Kidney (tissue), 14 donors: ENCODE measurements around the gene HSBP1L1. TPM values are rescaled to one million over a fixed set of nuclear protein-coding genes. Genes with fewer than 3 reads are reported as not detected.

ENCODE experiments used
- DNase-seq, 5 donors: peaks; one replicate each; pipeline ENCODE4 v3.0.0-alpha.2; 2013 to 2020
- FAIRE-seq: peaks from 2 replicates; lab custom pipeline; 2012; peaks lifted over from hg19 to GRCh38; lab: Jason Lieb, UNC
- H3K27ac ChIP-seq, 2 donors: one replicate each; pipeline ENCODE4 v1.7.0; 2013; ENCODE audit warnings: low read depth in 2 of 2, low read length in 2 of 2, inconsistent platforms in 1 of 2
- H3K27me3 ChIP-seq: one replicate; pipeline ENCODE4 v1.7.1; 2013; ENCODE audit warnings: low read length, inconsistent platforms; ENCODE audit not compliant: control insufficient read depth, insufficient read depth
- H3K36me3 ChIP-seq, 3 donors: one replicate each; pipeline versions ENCODE4 v1.7.0 to v1.7.1; 2013; ENCODE audit warnings: low read length in 3 of 3, control low read depth in 1 of 3, inconsistent platforms in 1 of 3; ENCODE audit not compliant: insufficient read depth in 3 of 3, control insufficient read depth in 2 of 3
- H3K4me1 ChIP-seq, 3 donors: one replicate each; pipeline versions ENCODE4 v1.7.0 to v1.7.1; 2013; ENCODE audit warnings: low read length in 3 of 3, inconsistent platforms in 1 of 3, low read depth in 1 of 3; ENCODE audit not compliant: control insufficient read depth in 2 of 3, insufficient read depth in 2 of 3
- H3K4me3 ChIP-seq, 3 donors: one replicate each; pipeline versions ENCODE4 v1.7.0 to v1.8.1; 2013; ENCODE audit warnings: low read length in 3 of 3, control low read depth in 1 of 3, inconsistent platforms in 1 of 3
- H3K9ac ChIP-seq, 3 donors: one replicate each; pipeline versions ENCODE4 v1.7.0 to v1.7.1; 2013; ENCODE audit warnings: low read length in 3 of 3, control low read depth in 1 of 3, inconsistent platforms in 1 of 3
- H3K9me3 ChIP-seq, 3 donors: one replicate each; pipeline versions ENCODE4 v1.7.0 to v1.7.1; 2013; ENCODE audit warnings: low read length in 3 of 3, control low read depth in 1 of 3, inconsistent platforms in 1 of 3; ENCODE audit not compliant: control insufficient read depth in 2 of 3, insufficient read depth in 1 of 3
- intact Hi-C: fragments of 100-400 bp; cut with DNase I; formaldehyde crosslinking; loops from one replicate; pipeline ENCODE4 v1.11.1; 2022
- polyA plus RNA-seq: library from polyadenylated mRNA; stranded (reverse); fragments of 350-450 nt; fragmentation: Illumina TruSeq; extraction: RNeasy Lipid Tissue Mini Kit (QIAGEN cat#74804); gene quantifications from one replicate; pipeline ENCODE4 v1.2.3, GENCODE V29; 2014; ENCODE audit warnings: low read depth, low replicate concordance; ENCODE audit not compliant: insufficient read depth
- total RNA-seq: library from RNA; stranded (reverse); fragmentation: NEBNext Ultra II Directional; extraction: Animal tissue kit (Norgen Biotek cat#: 25700); gene quantifications from one replicate; pipeline ENCODE4 v1.2.1, GENCODE V29; 2021
- TF ChIP-seq, protein P1 (sequence below): IDR thresholded peaks from 3 replicates; pipeline ENCODE4 v1.5.1; 2012; ENCODE audit warnings: mild to moderate bottlenecking, moderate library complexity, borderline replicate concordance; ENCODE audit not compliant: insufficient read depth; ENCODE audit errors: extremely low read depth
- donor health status: control.
- donor health status: control.
- donor health status: control.
- donor health status: control.
- donor health status: control.
- donor health status: DM: yes; HTN: yes; CAD: no.
- donor health status: Normal renal cell carcinoma (clear cell type).

Gene HSBP1L1
- total and polyA plus RNA-seq, 2 donors from 2014 or later: 26.0 to 43.6 TPM

DNA sequence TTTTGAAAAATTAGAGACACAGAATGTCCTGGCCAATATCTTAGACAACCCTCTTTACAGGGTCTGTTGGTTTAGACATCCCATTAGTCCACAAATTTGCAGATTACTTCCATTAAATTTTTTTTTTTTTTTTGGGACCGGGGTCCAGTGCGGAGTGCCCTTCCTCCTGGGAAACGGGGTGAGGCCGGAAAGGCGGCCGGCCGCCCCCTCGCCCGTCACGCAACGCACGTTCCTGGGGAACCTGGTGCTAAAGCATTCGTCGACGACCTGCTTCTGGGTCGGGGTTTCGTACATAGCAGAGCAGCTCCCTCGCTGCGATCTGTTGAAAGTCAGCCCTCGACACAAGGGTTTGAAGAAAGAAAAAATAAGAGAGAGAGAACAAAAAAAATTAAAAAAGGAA is 48.3 kb downstream of the HSBP1L1 start:
- Histone ChIP-seq H3K27ac (no peak overlapping the region), H3K4me3 (no peak overlapping the region), H3K4me1 (no peaks in the 10 kb centered on the region), H3K9me3 (peaks cover 0 to 3% (median 2%) of the 10 kb centered on the region in 3 donors), H3K36me3 (no peaks in the 10 kb centered on the region), H3K27me3 (no peaks in the 10 kb centered on the region), H3K9ac (no peak overlapping the region)
- intact Hi-C loops: no loop called here
- no peak for FAIRE-seq
- TF ChIP-seq, protein P1, sequence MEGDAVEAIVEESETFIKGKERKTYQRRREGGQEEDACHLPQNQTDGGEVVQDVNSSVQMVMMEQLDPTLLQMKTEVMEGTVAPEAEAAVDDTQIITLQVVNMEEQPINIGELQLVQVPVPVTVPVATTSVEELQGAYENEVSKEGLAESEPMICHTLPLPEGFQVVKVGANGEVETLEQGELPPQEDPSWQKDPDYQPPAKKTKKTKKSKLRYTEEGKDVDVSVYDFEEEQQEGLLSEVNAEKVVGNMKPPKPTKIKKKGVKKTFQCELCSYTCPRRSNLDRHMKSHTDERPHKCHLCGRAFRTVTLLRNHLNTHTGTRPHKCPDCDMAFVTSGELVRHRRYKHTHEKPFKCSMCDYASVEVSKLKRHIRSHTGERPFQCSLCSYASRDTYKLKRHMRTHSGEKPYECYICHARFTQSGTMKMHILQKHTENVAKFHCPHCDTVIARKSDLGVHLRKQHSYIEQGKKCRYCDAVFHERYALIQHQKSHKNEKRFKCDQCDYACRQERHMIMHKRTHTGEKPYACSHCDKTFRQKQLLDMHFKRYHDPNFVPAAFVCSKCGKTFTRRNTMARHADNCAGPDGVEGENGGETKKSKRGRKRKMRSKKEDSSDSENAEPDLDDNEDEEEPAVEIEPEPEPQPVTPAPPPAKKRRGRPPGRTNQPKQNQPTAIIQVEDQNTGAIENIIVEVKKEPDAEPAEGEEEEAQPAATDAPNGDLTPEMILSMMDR: no peak
- no peak for DNase-seq

Other genes starting within 250 kb of the HSBP1L1 start
- 0.76 TPM for gene KCNG2, start 166.7 kb upstream of the HSBP1L1 start, total RNA-seq
- not detected for gene KCNG2, start 166.7 kb upstream of the HSBP1L1 start, polyA plus RNA-seq
- 45.5 TPM for gene SLC66A2, start 13.0 kb upstream of the HSBP1L1 start, total RNA-seq
- 41.9 TPM for gene SLC66A2, start 13.0 kb upstream of the HSBP1L1 start, polyA plus RNA-seq
- gene TXNL4A, start 23.9 kb downstream of the HSBP1L1 start, total RNA-seq: 76.7 TPM
- 178 TPM for gene TXNL4A, start 23.9 kb downstream of the HSBP1L1 start, polyA plus RNA-seq
- gene RBFA, start 69.8 kb downstream of the HSBP1L1 start, total RNA-seq: 21.4 TPM
- gene RBFA, start 69.8 kb downstream of the HSBP1L1 start, polyA plus RNA-seq: 17.7 TPM
- 21.1 TPM for gene ADNP2, start 144.6 kb downstream of the HSBP1L1 start, total RNA-seq
- 6.0 TPM for gene ADNP2, start 144.6 kb downstream of the HSBP1L1 start, polyA plus RNA-seq